Ectodermal cell (in vitro differentiated cells): ENCODE data around the gene DCLK2.

ENCODE experiments used
- H3K27ac ChIP-seq: 2 replicates; pipeline ENCODE4 v1.7.0; 2013; ENCODE audit warnings: mild to moderate bottlenecking, low read depth, low read length; ENCODE audit not compliant: insufficient read depth, poor library complexity, severe bottlenecking
- H3K27me3 ChIP-seq: 2 replicates; pipeline ENCODE4 v1.7.0; 2013; ENCODE audit warnings: mild to moderate bottlenecking, low read length; ENCODE audit not compliant: insufficient read depth, control insufficient read depth, poor library complexity, severe bottlenecking
- H3K36me3 ChIP-seq: one replicate; pipeline ENCODE4 v1.7.0; 2013; ENCODE audit warnings: low read length; ENCODE audit not compliant: control insufficient read depth, insufficient read depth
- H3K4me1 ChIP-seq: one replicate; pipeline ENCODE4 v1.7.0; 2013; ENCODE audit warnings: low read length; ENCODE audit not compliant: control insufficient read depth, insufficient read depth
- H3K4me3 ChIP-seq: 2 replicates; pipeline ENCODE4 v1.7.0; 2013; ENCODE audit warnings: low read depth, low read length, control low read depth; ENCODE audit not compliant: insufficient read depth
- H3K9me3 ChIP-seq: 2 replicates; pipeline ENCODE4 v1.7.0; 2013; ENCODE audit warnings: mild to moderate bottlenecking, low read length, moderate library complexity; ENCODE audit not compliant: control insufficient read depth
- WGBS, 2 experiments: methylation state at CpG; one replicate each; pipeline ENCODE4 v1.1.7; 2013; ENCODE audit warnings: missing lambda C conversion rate in 2 of 2; 5-methylcytosine and 5-hydroxymethylcytosine counted together

Gene DCLK2

DNA sequence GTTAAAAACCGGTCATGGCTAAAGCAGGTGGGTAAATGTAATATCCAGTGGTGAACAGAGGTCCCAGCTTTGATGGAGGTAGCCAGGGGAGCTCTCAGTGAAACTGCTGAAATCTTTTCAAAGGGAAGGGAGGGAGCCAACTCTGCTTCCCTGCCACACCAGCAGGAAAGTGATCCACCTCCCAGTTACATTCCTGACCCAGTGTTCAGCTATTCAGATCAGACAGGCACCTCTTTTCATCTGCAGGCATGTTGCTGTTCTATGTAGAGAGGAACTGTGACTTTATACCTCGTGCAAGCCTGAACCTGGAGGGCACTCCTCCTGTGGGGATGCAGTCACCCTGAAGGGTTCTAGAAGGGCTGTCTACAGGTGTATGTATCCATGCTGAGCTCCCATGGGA lies 37.6 kb downstream of the DCLK2 start:
- 81 to 91% methylated on average over 2 of the region's 2 CpGs for WGBS, 2 experiments
- H3K27me3 ChIP-seq = no peaks in the 10 kb centered on the region
- H3K4me3 ChIP-seq = no peak overlapping the region
- no peaks in the 10 kb centered on the region for H3K9me3 ChIP-seq
- no peak overlapping the region for H3K27ac ChIP-seq
- H3K4me1 ChIP-seq = no peaks in the 10 kb centered on the region
- H3K36me3 ChIP-seq = no peaks in the 10 kb centered on the region

- no peaks in the 10 kb centered on the region for H3K27me3 ChIP-seq
- H3K36me3 ChIP-seq = no peaks in the 10 kb centered on the region
- H3K4me1 ChIP-seq = no peaks in the 10 kb centered on the region
- no peak overlapping the region for H3K27ac ChIP-seq
- WGBS, 2 experiments = 96 to 100% methylated on average over 2 of the region's 2 CpGs
- no peaks in the 10 kb centered on the region for H3K9me3 ChIP-seq
- no peak overlapping the region for H3K4me3 ChIP-seq
These were observed 38.3 kb downstream of the DCLK2 start for GRCh38 chr4:150116506-150116905.

GRCh38 chr4:150117094-150117493 lies 38.8 kb downstream of the DCLK2 start:
- no peak overlapping the region for H3K27ac ChIP-seq
- H3K9me3 ChIP-seq = no peaks in the 10 kb centered on the region
- no peaks in the 10 kb centered on the region for H3K36me3 ChIP-seq
- H3K4me1 ChIP-seq = no peaks in the 10 kb centered on the region
- no peaks in the 10 kb centered on the region for H3K27me3 ChIP-seq
- 93 to 94% methylated on average over 3 of the region's 3 CpGs for WGBS, 2 experiments
- no peak overlapping the region for H3K4me3 ChIP-seq

GRCh38 chr4:150117629-150118028 lies 39.4 kb downstream of the DCLK2 start:
- Histone ChIP-seq H3K9me3 (no peaks in the 10 kb centered on the region), H3K4me1 (no peaks in the 10 kb centered on the region), H3K36me3 (no peaks in the 10 kb centered on the region), H3K27me3 (no peaks in the 10 kb centered on the region), H3K4me3 (no peak overlapping the region), H3K27ac (no peak overlapping the region)
- WGBS, 2 experiments = 85 to 98% methylated on average over 3 of the region's 3 CpGs

- 90 to 100% methylated on average over 1 of the region's 1 CpG for WGBS, 2 experiments
These were observed 41.2 kb downstream of the DCLK2 start for GRCh38 chr4:150119492-150119891.

DNA sequence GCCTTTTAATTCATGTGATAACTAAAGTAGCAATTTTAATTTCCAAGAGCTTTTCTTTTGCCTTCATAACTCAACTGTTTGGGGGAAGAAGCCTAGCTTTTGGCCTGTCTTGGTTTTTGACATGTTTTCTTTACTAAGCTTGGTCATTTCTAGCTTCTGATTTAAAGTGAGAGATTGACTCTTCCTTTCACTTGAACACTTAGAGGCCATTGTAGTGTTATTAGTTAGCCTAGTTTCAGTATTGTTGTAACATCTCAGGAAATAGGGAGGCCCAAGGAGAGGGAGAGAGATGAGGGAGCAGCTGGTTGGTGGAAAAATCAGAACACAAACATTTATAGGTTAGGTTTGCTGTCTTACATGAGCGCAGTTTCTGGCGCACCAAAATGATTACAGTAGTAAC lies 44.8 kb downstream of the DCLK2 start:
- no peaks in the 10 kb centered on the region for H3K36me3 ChIP-seq
- WGBS, 2 experiments = 66% methylated on average over 2 of the region's 2 CpGs; no CpG with 5 or more reads in 1 of the 2 experiments
- H3K4me3 ChIP-seq = no peak overlapping the region
- H3K27me3 ChIP-seq = no peaks in the 10 kb centered on the region
- H3K4me1 ChIP-seq = no peaks in the 10 kb centered on the region
- no peaks in the 10 kb centered on the region for H3K9me3 ChIP-seq
- H3K27ac ChIP-seq = no peak overlapping the region

More at GRCh38 chr4:150119492-150119891, 41.2 kb downstream of the DCLK2 start:
- no peaks in the 10 kb centered on the region for H3K36me3 ChIP-seq
- no peak overlapping the region for H3K27ac ChIP-seq
- H3K9me3 ChIP-seq = no peaks in the 10 kb centered on the region
- no peak overlapping the region for H3K4me3 ChIP-seq
- no peaks in the 10 kb centered on the region for H3K27me3 ChIP-seq
- no peaks in the 10 kb centered on the region for H3K4me1 ChIP-seq

GRCh38 chr4:150123796-150124677 lies 45.8 kb downstream of the DCLK2 start:
- H3K4me3 ChIP-seq = no peak overlapping the region
- no peak overlapping the region for H3K27ac ChIP-seq
- no peaks in the 10 kb centered on the region for H3K9me3 ChIP-seq
- no peaks in the 10 kb centered on the region for H3K4me1 ChIP-seq
- no peaks in the 10 kb centered on the region for H3K36me3 ChIP-seq
- 91 to 94% methylated on average over 9 to 10 of the region's 10 CpGs for WGBS, 2 experiments
- no peaks in the 10 kb centered on the region for H3K27me3 ChIP-seq

- Histone ChIP-seq H3K36me3 (no peaks in the 10 kb centered on the region), H3K27ac (no peak overlapping the region), H3K9me3 (no peaks in the 10 kb centered on the region), H3K4me3 (no peak overlapping the region), H3K4me1 (no peaks in the 10 kb centered on the region), H3K27me3 (no peaks in the 10 kb centered on the region)
- 93 to 96% methylated on average over 2 of the region's 3 CpGs for WGBS, 2 experiments
These were observed 48.1 kb downstream of the DCLK2 start for GRCh38 chr4:150126201-150126863.

GRCh38 chr4:150126864-150127203 lies 48.6 kb downstream of the DCLK2 start:
- Histone ChIP-seq H3K27ac (no peak overlapping the region), H3K9me3 (no peaks in the 10 kb centered on the region), H3K4me1 (no peaks in the 10 kb centered on the region), H3K27me3 (no peaks in the 10 kb centered on the region), H3K36me3 (no peaks in the 10 kb centered on the region), H3K4me3 (no peak overlapping the region)
- WGBS, 2 experiments = 100% methylated on average over 1 of the region's 1 CpG

GRCh38 chr4:150127757-150128156 lies 49.5 kb downstream of the DCLK2 start:
- H3K4me1 ChIP-seq = no peaks in the 10 kb centered on the region
- no peak overlapping the region for H3K27ac ChIP-seq
- 89 to 92% methylated on average over 3 to 4 of the region's 4 CpGs for WGBS, 2 experiments
- H3K9me3 ChIP-seq = no peaks in the 10 kb centered on the region
- no peaks in the 10 kb centered on the region for H3K36me3 ChIP-seq
- H3K27me3 ChIP-seq = no peaks in the 10 kb centered on the region
- H3K4me3 ChIP-seq = no peak overlapping the region
